Tibial artery (tissue), 4 donors: ENCODE data around the gene RAB9A.

Experiments used
- DNase-seq, 2 donors: peaks; one replicate each; pipeline ENCODE4 v3.0.0-alpha.2; 2019
- H3K27ac ChIP-seq, 2 donors: fragments of 200-600 bp; sonication (generic) in 1 of 2; 1 replicate in 1 of 2; 2 replicates in 1 of 2; pipeline ENCODE4 v1.5.1; 2018 to 2019; ENCODE audit warnings: mild to moderate bottlenecking in 1 of 2
- H3K27me3 ChIP-seq, 2 donors: fragments of 200-600 bp; sonication (generic) in 1 of 2; one replicate each; pipeline versions ENCODE4 v1.5.1 to v1.6.0; 2016 to 2019
- H3K36me3 ChIP-seq, 3 donors: fragments of 200-600 bp; sonication (generic) in 2 of 3; one replicate each; pipeline ENCODE4 v1.5.1; 2016 to 2019; ENCODE audit warnings: mild to moderate bottlenecking in 2 of 3
- H3K4me1 ChIP-seq, 4 donors: fragments of 200-600 bp; sonication (generic) in 2 of 4; 1 replicate in 3 of 4; 2 replicates in 1 of 4; pipeline ENCODE4 v1.5.1; 2016 to 2019
- H3K4me3 ChIP-seq, 2 donors: fragments of 200-600 bp; sonication (generic) in 1 of 2; 1 replicate in 1 of 2; 2 replicates in 1 of 2; pipeline ENCODE4 v1.5.1; 2018 to 2019; ENCODE audit warnings: mild to moderate bottlenecking in 2 of 2
- H3K9me3 ChIP-seq, 3 donors: fragments of 200-600 bp; sonication (generic) in 1 of 3; one replicate each; pipeline ENCODE4 v1.5.1; 2016 to 2019
- intact Hi-C: fragments of 100-400 bp; cut with DNase I; formaldehyde crosslinking; loops from one replicate; pipeline ENCODE4 v1.15.0; 2023; ENCODE audit warnings: low total_unique reads
- TF ChIP-seq, protein P1 (sequence below), 2 experiments: fragments of 200-600 bp in 1 of 2; fragments of 450-650 bp in 1 of 2; IDR thresholded peaks; one replicate each; pipeline ENCODE4 v1.5.1; 2017 to 2019; ENCODE audit warnings: antibody characterized with exemption in 2 of 2, mild to moderate bottlenecking in 1 of 2, moderate library complexity in 1 of 2

Gene RAB9A

DNA sequence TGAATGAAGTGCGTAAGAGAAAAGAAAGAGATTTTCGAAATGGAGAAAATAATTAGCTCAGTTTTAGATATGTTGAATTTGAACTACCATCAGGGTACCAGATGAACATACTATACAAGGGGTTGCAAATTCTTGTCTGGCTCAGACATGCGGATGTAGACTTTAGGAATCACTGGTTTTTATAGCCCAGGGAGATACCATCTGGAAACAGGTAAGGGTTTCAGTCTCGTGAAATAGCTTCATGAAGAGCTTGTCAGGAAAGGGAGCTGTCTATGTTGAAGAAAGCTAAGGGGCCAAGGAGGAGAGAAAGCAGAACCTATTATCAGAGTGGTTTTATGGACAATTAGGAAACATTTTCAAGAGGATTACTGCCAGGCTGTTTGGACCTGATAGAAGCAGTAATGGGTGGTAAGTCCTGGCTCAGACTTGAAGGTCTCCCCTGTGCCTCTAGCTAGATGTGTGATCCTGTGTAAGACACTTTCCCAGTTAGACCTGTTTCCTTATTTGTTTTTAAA lies 6.7 kb downstream of the RAB9A start:
- no peak overlapping the region for H3K4me3 ChIP-seq
- no peaks in the 10 kb centered on the region for H3K36me3 ChIP-seq
- TF ChIP-seq, protein P1, sequence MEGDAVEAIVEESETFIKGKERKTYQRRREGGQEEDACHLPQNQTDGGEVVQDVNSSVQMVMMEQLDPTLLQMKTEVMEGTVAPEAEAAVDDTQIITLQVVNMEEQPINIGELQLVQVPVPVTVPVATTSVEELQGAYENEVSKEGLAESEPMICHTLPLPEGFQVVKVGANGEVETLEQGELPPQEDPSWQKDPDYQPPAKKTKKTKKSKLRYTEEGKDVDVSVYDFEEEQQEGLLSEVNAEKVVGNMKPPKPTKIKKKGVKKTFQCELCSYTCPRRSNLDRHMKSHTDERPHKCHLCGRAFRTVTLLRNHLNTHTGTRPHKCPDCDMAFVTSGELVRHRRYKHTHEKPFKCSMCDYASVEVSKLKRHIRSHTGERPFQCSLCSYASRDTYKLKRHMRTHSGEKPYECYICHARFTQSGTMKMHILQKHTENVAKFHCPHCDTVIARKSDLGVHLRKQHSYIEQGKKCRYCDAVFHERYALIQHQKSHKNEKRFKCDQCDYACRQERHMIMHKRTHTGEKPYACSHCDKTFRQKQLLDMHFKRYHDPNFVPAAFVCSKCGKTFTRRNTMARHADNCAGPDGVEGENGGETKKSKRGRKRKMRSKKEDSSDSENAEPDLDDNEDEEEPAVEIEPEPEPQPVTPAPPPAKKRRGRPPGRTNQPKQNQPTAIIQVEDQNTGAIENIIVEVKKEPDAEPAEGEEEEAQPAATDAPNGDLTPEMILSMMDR (IDR thresholded peaks at IDR 0.05), result no peak
- intact Hi-C loops, result no loop called here
- no peak for DNase-seq
- H3K27me3 ChIP-seq, result no peaks in the 10 kb centered on the region
- no peak overlapping the region for H3K27ac ChIP-seq
- peaks cover 0 to 62% (median 14%) of the 10 kb centered on the region in 4 donors for H3K4me1 ChIP-seq
- no peaks in the 10 kb centered on the region for H3K9me3 ChIP-seq

DNA sequence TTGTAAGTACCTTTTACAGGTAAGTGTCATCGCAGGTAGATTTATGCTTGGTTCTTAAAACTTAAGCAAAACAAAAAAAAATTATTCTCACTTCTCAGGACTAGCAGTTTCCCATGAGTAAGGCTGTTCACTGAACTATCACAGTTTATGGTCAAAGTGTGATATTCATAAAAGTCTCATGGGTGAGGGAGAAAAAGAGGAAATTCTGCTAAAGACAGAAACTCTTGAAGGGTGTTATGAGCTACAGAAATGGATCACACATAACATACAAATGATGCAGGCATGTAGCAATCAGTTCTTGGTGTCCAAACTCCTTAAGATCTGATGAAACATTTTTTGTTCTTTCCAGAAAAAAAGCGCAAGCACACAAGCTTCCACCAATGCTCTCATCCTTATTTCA lies 8.5 kb downstream of the RAB9A start:
- peaks cover 0 to 57% (median 14%) of the 10 kb centered on the region in 4 donors for H3K4me1 ChIP-seq
- H3K36me3 ChIP-seq, result no peaks in the 10 kb centered on the region
- intact Hi-C loops, result no loop called here
- H3K27ac ChIP-seq, result no peak overlapping the region
- TF ChIP-seq, protein P1 (IDR thresholded peaks at IDR 0.05), result no peak
- no peaks in the 10 kb centered on the region for H3K9me3 ChIP-seq
- no peaks in the 10 kb centered on the region for H3K27me3 ChIP-seq
- H3K4me3 ChIP-seq, result no peak overlapping the region
- DNase-seq, result no peak

DNA sequence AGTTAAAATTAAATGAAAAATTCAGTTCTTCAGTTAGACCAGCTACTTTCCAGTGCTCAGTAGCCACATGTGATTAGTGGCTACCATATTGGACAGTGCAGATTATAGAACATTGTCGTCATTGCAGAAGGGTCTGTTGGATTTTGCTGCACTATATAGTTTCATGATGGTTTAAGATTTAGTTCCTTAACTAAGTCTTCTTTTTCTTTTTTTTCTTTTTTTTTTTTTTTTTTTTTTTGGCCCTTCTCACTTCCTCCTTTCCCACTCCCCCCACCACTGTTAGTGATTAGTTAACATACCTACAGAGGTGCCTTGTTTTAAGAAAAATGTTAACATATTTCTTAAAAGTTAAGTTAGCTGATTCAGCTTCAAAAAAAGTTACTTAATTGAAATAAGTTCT lies 9.0 kb downstream of the RAB9A start:
- TF ChIP-seq, protein P1 (IDR thresholded peaks at IDR 0.05), result no peak
- H3K36me3 ChIP-seq, result no peaks in the 10 kb centered on the region
- DNase-seq, result no peak
- intact Hi-C loops, result no loop called here
- no peak overlapping the region for H3K4me3 ChIP-seq
- H3K27ac ChIP-seq, result no peak overlapping the region
- H3K4me1 ChIP-seq, result peaks cover 0 to 53% (median 15%) of the 10 kb centered on the region in 4 donors
- no peaks in the 10 kb centered on the region for H3K9me3 ChIP-seq
- H3K27me3 ChIP-seq, result no peaks in the 10 kb centered on the region

DNA sequence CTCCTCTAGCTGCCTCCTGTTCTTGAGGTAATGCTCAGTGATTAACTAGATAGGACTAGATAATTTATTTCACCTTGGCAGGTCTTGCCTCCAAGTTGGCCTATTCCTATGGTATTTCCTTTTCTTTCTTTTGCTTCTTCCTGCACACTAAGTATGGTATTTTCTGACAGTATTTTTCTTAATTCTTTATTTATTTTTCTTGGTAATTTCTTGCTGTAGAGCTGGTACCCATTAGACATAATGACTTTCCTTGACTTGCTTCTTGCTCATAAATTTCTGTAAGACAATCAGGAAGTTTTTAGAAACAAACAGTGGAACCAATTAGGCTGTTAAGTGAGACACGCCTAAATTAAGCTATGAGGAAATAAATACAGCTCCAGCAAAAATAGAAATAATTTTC lies 9.5 kb downstream of the RAB9A start:
- Histone ChIP-seq H3K4me1 (peaks cover 0 to 48% (median 13%) of the 10 kb centered on the region in 4 donors), H3K27ac (no peak overlapping the region), H3K4me3 (no peak overlapping the region), H3K27me3 (no peaks in the 10 kb centered on the region), H3K9me3 (no peaks in the 10 kb centered on the region), H3K36me3 (no peaks in the 10 kb centered on the region)
- intact Hi-C loops, result no loop called here
- DNase-seq, result no peak
- TF ChIP-seq, protein P1 (IDR thresholded peaks at IDR 0.05), result no peak

DNA sequence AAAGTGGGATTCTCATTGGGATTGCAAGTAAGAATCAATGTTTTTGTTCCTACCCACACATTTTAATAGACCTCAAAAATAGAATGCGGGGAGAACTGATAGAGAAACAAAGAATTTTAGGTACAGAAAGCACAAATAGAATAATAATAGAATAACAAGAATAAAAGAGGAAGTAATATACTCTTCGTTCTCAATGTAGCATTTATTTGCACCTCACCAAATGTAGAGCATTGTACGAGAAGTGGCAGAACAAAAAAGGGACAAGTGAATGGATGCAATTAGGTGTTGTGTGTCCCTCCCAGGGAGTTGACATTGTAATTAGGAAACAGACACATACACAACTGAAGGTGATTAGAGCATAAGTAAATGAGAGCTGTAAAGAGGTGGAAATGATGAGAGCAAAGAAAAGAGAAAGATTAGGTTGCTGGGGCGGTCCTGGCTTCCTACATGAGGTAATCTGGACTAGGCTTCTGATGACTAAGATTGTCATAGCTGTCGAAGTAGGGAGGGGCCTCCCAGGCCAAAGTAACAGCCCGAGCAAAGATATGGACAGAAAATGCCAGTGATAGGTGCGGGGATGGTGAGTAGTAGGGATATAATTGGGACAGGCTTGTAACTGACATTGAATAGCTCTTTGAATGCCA lies 10.4 kb downstream of the RAB9A start:
- Histone ChIP-seq H3K4me3 (no peak overlapping the region), H3K4me1 (peaks cover 0 to 43% (median 8%) of the 10 kb centered on the region in 4 donors), H3K27me3 (no peaks in the 10 kb centered on the region), H3K9me3 (no peaks in the 10 kb centered on the region), H3K36me3 (no peaks in the 10 kb centered on the region), H3K27ac (peak overlapping the region in 1 of 2 donors; percentile 9)
- TF ChIP-seq, protein P1 (IDR thresholded peaks at IDR 0.05), result no peak
- no peak for DNase-seq
- intact Hi-C loops, result no loop called here
